Putamen (tissue), 1 donor: ENCODE data around the gene GBA2.

Experiments
- DNase-seq: peaks from one replicate; pipeline ENCODE4 v3.0.0-alpha.2; 2016; ENCODE audit warnings: low spot score

Gene GBA2

GRCh38 chr9:35748858-35749514 lies at the start of gene GBA2, which contains the start of gene RGP1:
TSS of gene GBA2 (minus strand) at chr9:35749228. CDS start at chr9:35748704, 524 bp downstream.
TSS of gene RGP1 (plus strand) at chr9:35749287. CDS start at chr9:35749756, 469 bp downstream.
- DNase-seq = peak; percentile 86

- DNase-seq = no peak
Observed at GRCh38 chr9:35797311-35798109, 48.5 kb upstream of the GBA2 start.

- DNase-seq = no peak
Observed at GRCh38 chr9:35795695-35796094, 46.7 kb upstream of the GBA2 start.

GRCh38 chr9:35793461-35793860 lies 44.4 kb upstream of the GBA2 start:
- no peak for DNase-seq

GRCh38 chr9:35792826-35793225 lies 43.8 kb upstream of the GBA2 start:
- DNase-seq = no peak

- no peak for DNase-seq
Observed at GRCh38 chr9:35792024-35792813, 43.2 kb upstream of the GBA2 start.

DNA sequence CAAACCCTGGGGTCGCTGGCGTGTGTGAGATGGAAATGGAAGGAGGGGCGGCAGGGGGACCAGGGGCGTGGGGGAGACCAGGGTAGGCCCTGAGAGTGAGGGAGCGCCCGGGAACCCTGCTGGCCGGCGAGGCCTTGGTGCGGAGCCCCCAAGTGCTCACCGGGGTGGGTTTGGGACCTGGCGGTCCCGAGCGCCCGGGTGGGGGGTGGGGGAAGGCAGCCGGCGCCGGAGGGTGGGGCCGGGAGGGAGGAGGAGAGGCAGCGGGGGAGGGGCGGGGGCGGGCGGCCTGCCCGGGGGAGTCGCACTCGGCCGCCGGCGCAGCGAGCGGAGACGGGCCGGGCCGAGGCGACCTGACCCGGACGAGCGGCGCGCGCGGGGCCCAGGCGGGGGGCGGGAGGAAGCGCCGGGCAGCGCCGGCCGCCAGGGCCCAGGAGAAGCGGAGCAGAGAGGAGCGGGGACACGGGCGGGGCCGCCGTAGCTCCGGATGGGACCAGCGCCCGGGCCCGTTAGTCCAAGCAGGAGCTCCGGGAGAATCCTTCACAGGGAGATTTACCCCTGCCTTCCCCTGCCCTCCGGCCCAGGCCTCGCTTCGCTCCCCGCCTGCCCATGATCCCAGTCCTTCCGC lies 42.4 kb upstream of the GBA2 start, which contains the start of gene NPR2:
NPR2 (plus strand) TSS at position 295 of the 625 bp plus-strand sequence. CDS start 818 bp downstream, outside the sequence.
- DNase-seq = no peak

GRCh38 chr9:35790385-35791296 lies 41.6 kb upstream of the GBA2 start:
- peak; percentile 80 for DNase-seq

GRCh38 chr9:35790025-35790384 lies 41.0 kb upstream of the GBA2 start:
- no peak for DNase-seq

DNA sequence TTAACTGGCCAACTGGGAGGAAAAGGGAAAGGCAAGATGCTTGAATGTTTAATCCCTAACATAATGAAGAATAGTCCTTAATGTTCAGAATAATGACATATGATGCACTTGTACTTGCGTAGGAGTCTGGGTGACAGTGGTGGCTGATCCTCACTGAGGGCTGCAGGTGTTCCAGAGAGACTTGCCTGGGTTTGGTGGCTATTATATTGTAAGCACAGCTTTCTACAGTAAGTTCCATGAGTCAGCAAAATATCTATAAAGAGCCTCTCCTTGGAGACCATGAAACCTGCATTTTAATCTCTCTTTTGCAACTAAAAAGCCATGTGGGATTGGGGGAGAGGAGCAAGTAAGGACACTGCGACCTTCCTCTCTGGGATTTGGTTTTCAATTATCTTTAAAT lies 40.5 kb upstream of the GBA2 start:
- DNase-seq = no peak

GRCh38 chr9:35783418-35783817 lies 34.4 kb upstream of the GBA2 start:
- no peak for DNase-seq

DNA sequence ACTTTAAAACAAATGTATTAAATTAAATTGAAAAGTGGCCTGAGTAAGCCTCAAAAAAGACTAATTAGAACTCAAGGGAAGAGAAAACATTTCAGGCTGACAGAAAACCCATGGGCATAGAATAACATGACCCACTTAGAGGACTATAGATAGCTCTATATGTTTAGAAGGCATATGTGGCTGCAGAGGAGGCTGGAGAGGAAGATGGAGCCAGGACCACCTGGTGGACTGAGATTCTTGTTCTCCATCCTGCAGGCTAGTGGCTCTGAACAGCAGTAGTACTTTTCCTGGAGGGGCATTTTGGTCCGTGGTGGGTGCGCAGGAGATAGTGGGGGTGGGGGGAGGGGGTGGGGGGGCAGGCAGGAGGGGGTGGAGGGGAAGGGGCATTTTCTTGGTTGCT lies 32.0 kb upstream of the GBA2 start:
- no peak for DNase-seq

DNA sequence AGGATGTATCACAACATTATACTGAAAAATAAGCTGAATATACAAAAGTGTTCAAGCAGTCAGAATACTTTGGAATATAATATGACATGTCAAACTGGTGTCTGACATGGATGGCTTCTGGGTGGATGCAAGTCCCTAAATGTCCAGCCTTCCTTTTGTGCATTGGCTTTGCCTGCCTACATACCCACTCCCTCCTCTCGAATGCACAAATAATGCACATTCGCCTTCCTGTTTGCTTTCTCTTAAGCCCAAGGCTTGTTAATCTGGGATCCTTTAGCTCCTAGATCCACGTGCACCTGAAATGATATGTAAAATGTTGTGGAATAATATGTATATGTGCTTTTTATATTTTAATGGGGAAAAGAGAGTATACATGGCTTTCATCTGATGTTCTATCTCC lies 29.5 kb upstream of the GBA2 start:
- DNase-seq = no peak

- DNase-seq = no peak
Observed at GRCh38 chr9:35776018-35776417, 27.0 kb upstream of the GBA2 start.

DNA sequence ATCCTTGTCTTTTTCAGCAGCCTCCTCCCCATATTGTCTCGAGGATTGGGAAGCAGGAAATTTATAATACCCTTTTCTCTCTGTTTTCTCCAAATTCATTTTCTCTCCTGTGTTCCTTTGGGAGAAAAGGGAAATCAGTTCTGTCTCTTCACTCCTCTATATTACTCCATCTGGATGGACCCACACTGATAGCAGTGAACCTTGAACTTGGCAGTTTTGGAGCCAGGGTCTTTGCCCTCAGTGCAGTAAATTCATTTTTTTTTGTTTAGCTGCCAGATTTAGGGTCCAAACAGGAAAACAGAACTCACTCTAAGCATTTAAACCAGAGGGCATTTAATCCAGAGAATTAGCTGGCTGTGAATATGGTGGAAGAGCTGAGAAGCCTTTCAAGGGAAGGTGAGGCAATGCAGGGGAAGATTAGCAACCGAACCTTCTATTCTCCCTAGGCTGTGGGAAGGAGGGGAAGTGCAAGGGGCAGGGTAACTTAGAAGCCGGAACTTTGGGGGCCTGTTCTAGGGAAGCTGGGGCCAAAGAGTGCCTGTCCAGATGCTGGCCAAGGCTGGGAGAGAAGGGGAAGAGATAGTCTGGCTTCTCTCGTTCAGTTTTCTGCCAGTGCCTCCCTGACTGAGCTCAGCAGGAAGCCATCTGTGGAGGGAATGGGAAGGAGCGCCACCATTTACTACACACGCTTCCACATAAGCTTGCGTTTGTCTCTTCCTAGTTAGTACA lies 26.0 kb upstream of the GBA2 start:
- no peak for DNase-seq

DNA sequence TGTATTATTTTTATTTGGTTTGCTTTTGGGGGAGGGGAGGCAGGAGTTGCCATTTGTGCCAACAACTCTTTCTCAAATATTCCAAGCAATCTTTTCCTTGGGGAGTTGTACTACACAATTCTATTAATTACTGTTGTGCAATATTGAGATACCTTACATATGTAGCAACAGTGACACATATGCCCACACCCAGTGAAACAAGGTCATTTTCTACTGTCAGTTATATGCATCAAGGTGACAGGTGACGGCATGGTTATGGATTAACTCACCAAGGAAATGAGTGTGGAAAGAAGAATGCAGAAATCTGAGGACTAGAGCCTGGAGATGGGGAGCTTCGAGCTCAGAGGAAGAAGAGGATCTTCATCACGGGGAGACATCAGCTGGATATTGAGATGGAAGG lies 22.9 kb upstream of the GBA2 start:
- no peak for DNase-seq

GRCh38 chr9:35771534-35771933 lies 22.5 kb upstream of the GBA2 start:
- DNase-seq = no peak

DNA sequence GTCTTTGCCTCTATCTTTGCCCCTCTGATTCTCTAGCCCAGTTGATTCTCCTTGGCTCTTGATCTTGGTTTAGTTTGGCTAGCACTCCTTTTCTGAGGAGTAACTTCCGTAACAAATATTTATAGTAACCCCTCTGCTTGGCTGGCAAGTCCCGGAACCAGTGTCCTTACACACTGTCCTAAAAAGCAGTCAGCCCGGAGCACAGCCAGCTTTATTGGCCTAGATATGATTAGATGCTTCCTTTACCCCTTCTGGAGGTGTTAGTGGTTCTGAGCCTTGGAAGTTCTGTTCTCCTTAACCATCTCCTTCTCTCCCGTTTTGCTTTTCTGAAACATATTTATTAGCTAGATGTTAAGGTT lies 22.0 kb upstream of the GBA2 start:
- DNase-seq = no peak

DNA sequence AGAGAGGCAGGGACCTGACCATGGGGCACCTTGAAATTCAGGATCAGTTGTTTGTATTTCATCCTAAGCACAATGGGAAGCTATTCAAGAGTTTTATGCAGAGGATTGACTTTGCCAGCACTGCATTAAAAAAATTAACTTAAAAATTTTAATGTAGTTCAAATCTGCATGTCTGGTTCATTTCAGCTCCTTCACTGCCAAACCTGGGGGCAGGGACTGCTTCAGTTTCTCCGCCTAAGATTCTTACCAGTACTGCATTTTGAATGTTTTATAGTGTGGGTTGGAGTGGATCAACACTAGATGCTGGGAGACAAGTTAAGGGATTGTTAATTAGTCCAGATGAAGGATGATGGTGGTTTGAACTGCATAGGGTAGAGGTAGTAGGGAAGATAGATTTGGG lies 20.7 kb upstream of the GBA2 start:
- DNase-seq = no peak

- no peak for DNase-seq
Observed at GRCh38 chr9:35767458-35767857, 18.4 kb upstream of the GBA2 start.

GRCh38 chr9:35766997-35767396 lies 18.0 kb upstream of the GBA2 start:
- no peak for DNase-seq
